HepG2 (cell line): ENCODE measurements around the gene SLC2A14.
"Not testable (repeated sequence)": the region's sequence is repeated elsewhere in the genome, so short reads cannot be mapped to it uniquely, and the experiment has no call there.

Source experiments
- ARNT ChIP-seq: fragments of 450-650 bp; IDR thresholded peaks from 2 replicates; pipeline ENCODE4 v1.6.1; 2017
- CTCF ChIP-seq: sonication (generic); formaldehyde crosslinking; IDR thresholded peaks from 2 replicates; pipeline ENCODE4 v1.5.0; 2020; ENCODE audit warnings: mild to moderate bottlenecking, missing genetic modification reagents, moderate library complexity
- ELF4 ChIP-seq: sonication (generic); formaldehyde crosslinking; IDR thresholded peaks from 2 replicates; pipeline ENCODE4 v1.5.0; 2020; ENCODE audit warnings: missing genetic modification reagents, mild to moderate bottlenecking, moderate library complexity, borderline replicate concordance
- EP300 ChIP-seq, 3 experiments: sonication (generic) in 1 of 3; formaldehyde crosslinking in 1 of 3; IDR thresholded peaks; 2 replicates each; pipeline versions ENCODE4 v1.5.1 to v1.6.1; 2011 to 2020; ENCODE audit warnings: low read depth in 2 of 3, low read length in 2 of 3, borderline replicate concordance in 1 of 3, improper control_type of control experiment in 1 of 3, mild to moderate bottlenecking in 1 of 3, missing genetic modification reagents in 1 of 3, moderate library complexity in 1 of 3
- FOXJ3 ChIP-seq: sonication (generic); formaldehyde crosslinking; IDR thresholded peaks from 2 replicates; pipeline ENCODE4 v1.4.0; 2020; ENCODE audit warnings: missing genetic modification reagents, mild to moderate bottlenecking, borderline replicate concordance
- NCOA2 ChIP-seq: sonication (generic); formaldehyde crosslinking; IDR thresholded peaks from 2 replicates; pipeline ENCODE4 v1.8.0; 2022; ENCODE audit warnings: inconsistent platforms
- ZMAT3 ChIP-seq: sonication (generic); formaldehyde crosslinking; conservative IDR thresholded peaks from 2 replicates; pipeline ENCODE4 v1.7.0; 2021; ENCODE audit warnings: missing genetic modification reagents
- ZNF335 ChIP-seq: sonication (generic); formaldehyde crosslinking; IDR thresholded peaks from 2 replicates; pipeline ENCODE4 v1.4.0; 2020; ENCODE audit warnings: missing genetic modification reagents
- ZNF747 ChIP-seq: sonication (generic); formaldehyde crosslinking; IDR thresholded peaks from 2 replicates; pipeline ENCODE4 v1.8.1; 2023; ENCODE audit warnings: missing genetic modification reagents, mild to moderate bottlenecking, borderline replicate concordance

GRCh38 chr12:7921181-7921580 is 48.5 kb upstream of the SLC2A14 start:
- TF ChIP-seq ELF4 (CRISPR knock-in tag); ZNF335; EP300 (IDR thresholded peaks at IDR 0.05; ENCODE audit: low read depth in 2 of 2, low read length in 2 of 2); EP300 (CRISPR knock-in tag; IDR thresholded peaks at IDR 0.05; ENCODE audit: borderline replicate concordance); ARNT; ZNF747 (CRISPR knock-in tag); ZMAT3 (CRISPR knock-in tag); FOXJ3 (CRISPR knock-in tag); NCOA2; CTCF (CRISPR knock-in tag): not testable (repeated sequence)
